ENCODE data around the gene RIBC1.
A peak's percentile ranks its signal among the peaks of the same experiment; 100 is the strongest.

The RIBC1 gene

DNA sequence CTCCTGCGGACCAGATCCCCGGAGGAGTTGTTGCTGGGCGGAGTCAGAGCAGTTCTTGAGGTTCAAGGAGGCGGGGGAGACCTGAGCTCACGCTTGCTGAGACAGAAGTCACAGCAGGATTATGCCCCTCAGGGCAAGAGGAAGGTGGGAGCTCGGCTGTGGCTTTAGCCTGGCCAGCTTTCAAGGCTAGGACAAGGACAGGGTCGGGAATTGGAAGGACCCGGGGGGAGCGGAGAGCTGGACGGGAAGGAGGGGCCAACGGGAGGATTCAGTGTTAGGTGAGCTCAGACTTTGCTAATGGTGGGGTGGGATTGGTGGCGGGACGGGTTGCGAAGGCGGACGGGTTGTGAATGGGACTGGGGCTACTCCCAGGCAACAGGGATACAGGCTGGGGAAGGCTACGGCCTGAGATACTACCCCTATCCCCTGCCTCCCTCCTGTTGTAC, at the start of gene RIBC1:
RIBC1 (plus strand) TSS at position 13 of the 446 bp plus-strand sequence. CDS start 3,404 bp downstream, outside the sequence.
- Histone ChIP-seq H3K4me1 (ENCODE audit: control insufficient read depth in 1 of 2, insufficient read depth in 2 of 2, low read length in 2 of 2) (peaks cover 0 to 14% of the 10 kb centered on the region in 2 donors), H3K27me3 (ENCODE audit: low read depth, low read length) (no peaks in the 10 kb centered on the region), H3K27ac (ENCODE audit: low read length) (peak within 1 kb of the TSS; percentile 83), H3K4me3 (ENCODE audit: low read depth in 1 of 2, low read length in 2 of 2) (peak within 1 kb of the TSS; percentile 63 to 64), H3K36me3 (ENCODE audit: control insufficient read depth in 1 of 2, insufficient read depth in 2 of 2, low read length in 2 of 2) (no peaks in the 10 kb centered on the region), H3K9me3 (ENCODE audit: control insufficient read depth in 1 of 2, low read length in 2 of 2) (no peaks in the 10 kb centered on the region)

DNA sequence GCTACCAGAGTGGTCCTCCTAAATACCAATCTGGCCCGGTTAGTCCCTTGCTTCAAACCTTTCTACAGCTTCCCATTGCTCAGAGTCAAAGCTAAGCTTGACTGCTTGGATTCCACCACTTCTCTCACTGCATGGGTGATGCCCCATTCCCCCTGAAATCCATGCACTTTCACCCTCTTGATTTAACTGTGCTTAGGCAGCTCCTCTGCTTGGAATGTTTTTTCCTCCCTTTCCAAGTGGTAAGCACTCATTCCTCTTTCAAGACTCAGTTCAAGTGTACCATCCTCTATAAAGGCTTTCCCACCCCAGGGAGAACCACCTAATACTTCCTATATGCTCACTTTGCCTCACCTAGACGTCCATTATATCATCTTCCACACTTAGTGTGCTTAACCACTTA, 49.4 kb upstream of the RIBC1 start:
- H3K4me3 ChIP-seq (ENCODE audit: low read depth in 1 of 2, low read length in 2 of 2): no peak overlapping the region
- H3K9me3 ChIP-seq (ENCODE audit: control insufficient read depth in 1 of 2, low read length in 2 of 2): no peaks in the 10 kb centered on the region
- no peaks in the 10 kb centered on the region for H3K27me3 ChIP-seq (ENCODE audit: low read depth, low read length)
- no peaks in the 10 kb centered on the region for H3K4me1 ChIP-seq (ENCODE audit: control insufficient read depth in 1 of 2, insufficient read depth in 2 of 2, low read length in 2 of 2)
- no peak overlapping the region for H3K27ac ChIP-seq (ENCODE audit: low read length)
- peaks cover 0 to under 1% of the 10 kb centered on the region in 2 donors for H3K36me3 ChIP-seq (ENCODE audit: control insufficient read depth in 1 of 2, insufficient read depth in 2 of 2, low read length in 2 of 2)

DNA sequence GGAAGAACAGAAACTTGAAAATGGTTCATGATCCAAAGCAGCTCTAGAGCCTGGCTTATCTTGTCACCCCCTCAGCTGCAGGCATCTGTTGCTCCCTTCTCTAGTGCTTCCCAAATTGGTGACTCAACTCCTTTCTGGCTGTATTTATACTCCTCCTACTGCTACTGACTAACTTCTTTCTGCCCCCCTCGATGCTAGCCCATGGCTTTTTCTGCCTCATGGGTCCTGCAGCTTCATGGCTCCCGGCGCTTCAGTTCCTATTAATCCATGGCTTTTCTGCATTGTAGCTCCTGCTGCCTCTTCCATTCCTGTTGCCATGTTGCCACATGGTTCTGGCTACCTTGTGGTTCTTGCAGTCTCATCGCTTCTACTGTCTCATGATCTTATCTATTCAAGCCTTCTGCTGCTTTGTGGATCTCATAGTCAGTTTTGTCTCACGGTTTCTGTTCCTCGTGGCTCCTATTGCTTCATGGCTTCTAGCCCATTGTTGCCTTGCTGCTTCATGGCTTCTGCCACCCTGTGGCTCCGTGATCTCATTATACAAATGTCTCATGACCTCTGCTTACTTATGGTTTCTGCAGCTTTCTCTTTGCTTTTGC, 48.4 kb upstream of the RIBC1 start:
- H3K36me3 ChIP-seq (ENCODE audit: control insufficient read depth in 1 of 2, insufficient read depth in 2 of 2, low read length in 2 of 2): peaks cover 5 to 7% of the 10 kb centered on the region in 2 donors
- no peaks in the 10 kb centered on the region for H3K27me3 ChIP-seq (ENCODE audit: low read depth, low read length)
- no peak overlapping the region for H3K4me3 ChIP-seq (ENCODE audit: low read depth in 1 of 2, low read length in 2 of 2)
- no peaks in the 10 kb centered on the region for H3K4me1 ChIP-seq (ENCODE audit: control insufficient read depth in 1 of 2, insufficient read depth in 2 of 2, low read length in 2 of 2)
- no peak overlapping the region for H3K27ac ChIP-seq (ENCODE audit: low read length)
- H3K9me3 ChIP-seq (ENCODE audit: control insufficient read depth in 1 of 2, low read length in 2 of 2): no peaks in the 10 kb centered on the region

DNA sequence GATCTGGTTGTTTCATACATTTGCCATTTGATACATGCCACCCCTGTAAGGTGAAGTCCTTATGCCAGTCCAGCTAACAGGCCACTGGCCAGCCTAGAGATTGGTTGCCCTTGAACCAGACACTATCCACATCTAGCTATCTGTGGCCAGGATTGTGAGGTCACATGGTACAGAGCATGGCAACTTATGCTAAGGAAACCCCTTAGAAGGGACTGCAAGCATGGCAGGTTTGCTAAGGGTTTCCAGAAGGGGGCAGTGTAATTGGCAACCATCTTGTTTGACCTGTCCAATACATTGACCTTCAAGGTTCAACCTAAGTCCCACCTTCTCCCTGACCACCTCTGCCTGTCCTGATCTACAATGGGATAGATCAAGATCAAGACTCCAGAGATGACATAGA, 47.8 kb upstream of the RIBC1 start:
- Histone ChIP-seq H3K27me3 (ENCODE audit: low read depth, low read length) (no peaks in the 10 kb centered on the region), H3K27ac (ENCODE audit: low read length) (no peak overlapping the region), H3K4me1 (ENCODE audit: control insufficient read depth in 1 of 2, insufficient read depth in 2 of 2, low read length in 2 of 2) (no peaks in the 10 kb centered on the region), H3K36me3 (ENCODE audit: control insufficient read depth in 1 of 2, insufficient read depth in 2 of 2, low read length in 2 of 2) (peaks cover 10 to 11% of the 10 kb centered on the region in 2 donors), H3K4me3 (ENCODE audit: low read depth in 1 of 2, low read length in 2 of 2) (no peak overlapping the region), H3K9me3 (ENCODE audit: control insufficient read depth in 1 of 2, low read length in 2 of 2) (no peaks in the 10 kb centered on the region)

DNA sequence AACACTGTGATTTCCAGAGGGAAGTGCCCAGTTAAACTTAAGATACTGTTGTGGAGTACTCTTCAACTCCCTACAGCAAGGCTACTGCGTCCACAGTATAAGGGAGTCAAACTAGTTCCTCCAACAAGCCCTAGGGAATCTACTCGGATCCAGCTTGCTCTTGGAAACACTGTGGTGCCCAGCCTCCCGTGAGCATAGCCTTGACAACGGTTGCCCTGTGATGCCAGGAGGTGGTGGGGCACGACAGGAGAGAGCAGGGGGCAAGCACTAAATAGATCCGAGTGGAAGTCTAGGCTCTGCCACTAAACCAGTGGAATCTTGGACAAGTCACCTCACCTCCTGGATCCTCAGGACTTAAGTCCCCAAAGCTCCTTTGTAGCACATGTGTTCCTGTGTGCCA, 45.8 kb upstream of the RIBC1 start:
- Histone ChIP-seq H3K27me3 (ENCODE audit: low read depth, low read length) (no peaks in the 10 kb centered on the region), H3K36me3 (ENCODE audit: control insufficient read depth in 1 of 2, insufficient read depth in 2 of 2, low read length in 2 of 2) (peaks cover 21 to 31% of the 10 kb centered on the region in 2 donors), H3K27ac (ENCODE audit: low read length) (no peak overlapping the region), H3K9me3 (ENCODE audit: control insufficient read depth in 1 of 2, low read length in 2 of 2) (no peaks in the 10 kb centered on the region), H3K4me1 (ENCODE audit: control insufficient read depth in 1 of 2, insufficient read depth in 2 of 2, low read length in 2 of 2) (no peaks in the 10 kb centered on the region), H3K4me3 (ENCODE audit: low read depth in 1 of 2, low read length in 2 of 2) (no peak overlapping the region)

DNA sequence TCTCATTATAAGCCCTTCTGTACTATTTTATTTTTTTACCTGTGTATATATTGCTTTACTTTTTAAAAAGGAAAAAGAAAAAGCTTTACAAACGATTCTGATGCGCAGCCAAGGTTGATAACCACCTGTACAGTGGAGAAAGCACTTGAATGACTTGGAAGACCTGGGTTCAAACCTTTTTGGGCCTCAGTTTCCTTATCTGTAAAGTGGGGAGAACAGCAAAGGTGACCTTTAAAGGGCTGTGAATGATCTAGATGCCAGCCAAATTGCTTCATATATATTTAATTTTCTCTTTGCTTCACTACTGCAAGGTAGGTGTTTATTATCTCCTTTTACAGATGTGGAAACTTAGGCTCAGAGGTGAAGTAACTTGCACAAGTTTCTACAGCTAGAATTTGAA, 45.2 kb upstream of the RIBC1 start:
- H3K36me3 ChIP-seq (ENCODE audit: control insufficient read depth in 1 of 2, insufficient read depth in 2 of 2, low read length in 2 of 2): peaks cover 25 to 36% of the 10 kb centered on the region in 2 donors

DNA sequence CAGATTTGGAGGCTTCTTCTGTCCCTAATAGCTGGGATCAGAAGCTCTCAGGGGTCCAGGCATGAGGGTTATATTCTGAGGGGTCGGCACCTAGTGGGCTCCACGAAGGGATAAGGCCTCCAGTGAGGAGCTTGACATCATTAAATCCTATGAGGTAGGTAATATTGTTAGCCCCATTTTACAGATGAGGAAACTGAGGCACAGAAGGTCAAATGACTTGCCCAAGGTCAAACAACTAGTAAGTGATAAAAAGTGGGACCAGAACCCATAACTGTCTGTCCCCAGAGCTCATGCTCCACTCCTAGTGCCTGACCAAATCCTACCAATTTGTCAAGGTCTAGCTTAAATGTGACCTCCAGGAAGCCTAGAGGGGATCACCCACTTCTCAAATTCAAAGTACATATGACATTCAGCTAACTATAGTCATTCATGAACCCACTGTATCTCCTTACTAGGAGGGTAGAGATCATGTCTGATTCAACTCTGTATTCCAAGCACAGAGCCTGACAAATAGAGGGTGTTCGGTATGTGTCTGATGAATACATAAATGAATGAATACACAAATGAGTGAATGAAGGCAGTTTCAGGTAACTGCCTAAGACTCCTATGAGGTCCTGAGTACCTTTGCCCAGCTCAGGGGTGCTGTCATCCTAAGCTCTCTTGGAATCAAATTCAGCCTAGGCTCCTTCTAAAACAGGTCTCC, 43.5 kb upstream of the RIBC1 start:
- Histone ChIP-seq H3K9me3 (ENCODE audit: control insufficient read depth in 1 of 2, low read length in 2 of 2) (no peaks in the 10 kb centered on the region), H3K36me3 (ENCODE audit: control insufficient read depth in 1 of 2, insufficient read depth in 2 of 2, low read length in 2 of 2) (peaks cover 34 to 50% of the 10 kb centered on the region in 2 donors), H3K4me1 (ENCODE audit: control insufficient read depth in 1 of 2, insufficient read depth in 2 of 2, low read length in 2 of 2) (no peaks in the 10 kb centered on the region), H3K27ac (ENCODE audit: low read length) (no peak overlapping the region), H3K27me3 (ENCODE audit: low read depth, low read length) (no peaks in the 10 kb centered on the region), H3K4me3 (ENCODE audit: low read depth in 1 of 2, low read length in 2 of 2) (no peak overlapping the region)

More for the DNA sequence above, 45.2 kb upstream of the RIBC1 start:
- Histone ChIP-seq H3K9me3 (ENCODE audit: control insufficient read depth in 1 of 2, low read length in 2 of 2) (no peaks in the 10 kb centered on the region), H3K27ac (ENCODE audit: low read length) (no peak overlapping the region), H3K4me3 (ENCODE audit: low read depth in 1 of 2, low read length in 2 of 2) (no peak overlapping the region), H3K4me1 (ENCODE audit: control insufficient read depth in 1 of 2, insufficient read depth in 2 of 2, low read length in 2 of 2) (no peaks in the 10 kb centered on the region), H3K27me3 (ENCODE audit: low read depth, low read length) (no peaks in the 10 kb centered on the region)

DNA sequence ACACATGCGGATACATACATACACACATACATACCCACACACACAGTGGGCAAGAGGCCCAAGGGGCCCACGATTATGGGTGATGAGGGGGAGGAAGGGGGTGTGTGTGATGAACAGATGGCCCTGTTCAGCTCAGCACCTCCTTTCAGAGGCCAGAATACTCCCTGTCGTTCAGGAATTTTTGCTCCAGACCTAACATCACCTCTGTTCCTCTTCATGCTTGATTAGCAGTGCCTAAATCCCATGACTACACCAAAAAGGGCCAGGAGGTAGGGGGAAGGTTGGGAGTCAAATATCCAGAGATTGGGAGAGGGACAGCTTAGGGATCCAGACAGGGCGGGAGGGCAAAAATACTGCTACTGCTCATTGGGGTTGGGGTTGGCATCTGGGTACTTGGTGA, 42.9 kb upstream of the RIBC1 start:
- Histone ChIP-seq H3K4me1 (ENCODE audit: control insufficient read depth in 1 of 2, insufficient read depth in 2 of 2, low read length in 2 of 2) (no peaks in the 10 kb centered on the region), H3K9me3 (ENCODE audit: control insufficient read depth in 1 of 2, low read length in 2 of 2) (no peaks in the 10 kb centered on the region), H3K36me3 (ENCODE audit: control insufficient read depth in 1 of 2, insufficient read depth in 2 of 2, low read length in 2 of 2) (peaks cover 34 to 54% of the 10 kb centered on the region in 2 donors), H3K27me3 (ENCODE audit: low read depth, low read length) (no peaks in the 10 kb centered on the region), H3K27ac (ENCODE audit: low read length) (no peak overlapping the region), H3K4me3 (ENCODE audit: low read depth in 1 of 2, low read length in 2 of 2) (no peak overlapping the region)

DNA sequence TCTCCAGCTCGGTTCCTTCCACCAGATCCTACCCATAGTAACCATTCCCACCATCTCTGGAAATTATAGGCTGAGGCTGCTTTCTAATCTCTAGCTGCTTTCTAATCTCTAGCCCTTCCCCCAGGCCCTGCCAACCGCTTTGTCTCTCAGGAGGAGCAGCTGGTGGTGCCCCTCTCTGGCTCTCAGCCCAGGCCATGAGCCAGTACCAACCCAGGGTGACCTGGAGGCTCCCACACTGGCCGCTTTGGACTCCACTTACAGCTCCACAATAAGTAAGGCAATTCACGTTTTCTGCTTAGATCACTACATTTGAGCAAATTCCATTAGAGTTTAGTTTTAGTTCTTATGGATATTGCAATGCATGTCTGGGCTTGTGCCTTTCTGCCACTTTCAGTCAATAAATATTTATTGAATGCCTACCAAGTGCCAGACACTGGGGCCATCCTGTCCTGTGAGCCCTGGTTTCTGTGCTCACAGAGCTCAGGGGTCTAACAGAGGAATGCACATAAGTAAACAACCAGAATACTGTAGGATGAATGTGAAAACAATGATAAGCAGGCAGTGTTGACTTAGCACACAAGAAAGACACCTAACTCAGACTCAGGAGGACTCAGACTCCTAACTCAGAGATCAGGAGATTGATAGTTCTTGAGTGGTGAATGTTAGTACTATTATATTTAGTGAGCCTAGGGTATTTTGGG, 39.1 kb upstream of the RIBC1 start:
- no peaks in the 10 kb centered on the region for H3K9me3 ChIP-seq (ENCODE audit: control insufficient read depth in 1 of 2, low read length in 2 of 2)
- no peak overlapping the region for H3K4me3 ChIP-seq (ENCODE audit: low read depth in 1 of 2, low read length in 2 of 2)
- H3K27ac ChIP-seq (ENCODE audit: low read length): no peak overlapping the region
- H3K36me3 ChIP-seq (ENCODE audit: control insufficient read depth in 1 of 2, insufficient read depth in 2 of 2, low read length in 2 of 2): peaks cover 34 to 53% of the 10 kb centered on the region in 2 donors
- no peaks in the 10 kb centered on the region for H3K27me3 ChIP-seq (ENCODE audit: low read depth, low read length)
- no peaks in the 10 kb centered on the region for H3K4me1 ChIP-seq (ENCODE audit: control insufficient read depth in 1 of 2, insufficient read depth in 2 of 2, low read length in 2 of 2)

DNA sequence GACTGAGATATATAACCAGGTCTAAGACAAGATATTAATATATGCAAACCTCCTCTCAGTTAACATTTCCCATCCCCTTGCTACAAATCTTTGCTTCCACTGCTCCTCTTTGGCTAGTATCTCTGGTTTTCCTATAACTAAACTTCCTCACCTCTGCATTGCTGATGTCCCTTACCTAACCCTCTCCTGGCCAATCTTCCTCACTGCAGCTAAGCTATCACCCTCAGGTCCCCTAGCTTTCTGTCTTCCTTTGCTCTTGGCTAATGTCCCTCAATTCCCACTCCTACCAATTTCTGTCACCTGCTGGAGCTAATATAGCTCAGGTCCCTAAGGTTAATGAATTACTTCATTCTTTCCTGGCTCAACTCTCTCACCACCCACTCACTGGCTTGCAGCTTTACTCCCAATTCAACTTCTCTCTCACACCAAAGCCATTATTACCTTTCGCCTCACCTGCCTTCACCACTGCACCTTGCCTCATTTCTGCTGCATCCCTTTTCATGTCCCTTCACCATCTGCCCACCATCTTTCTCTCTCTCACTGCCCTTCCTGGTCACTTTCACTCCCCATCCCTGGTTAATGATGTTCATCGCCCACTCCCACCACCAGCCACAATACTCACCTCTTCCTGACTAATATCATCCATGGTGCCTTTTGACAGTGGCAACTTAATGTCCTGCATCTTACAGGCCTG, 26.9 kb upstream of the RIBC1 start:
- peaks cover 23 to 24% of the 10 kb centered on the region in 2 donors for H3K36me3 ChIP-seq (ENCODE audit: control insufficient read depth in 1 of 2, insufficient read depth in 2 of 2, low read length in 2 of 2)
- no peak overlapping the region for H3K27ac ChIP-seq (ENCODE audit: low read length)
- H3K9me3 ChIP-seq (ENCODE audit: control insufficient read depth in 1 of 2, low read length in 2 of 2): no peaks in the 10 kb centered on the region

DNA sequence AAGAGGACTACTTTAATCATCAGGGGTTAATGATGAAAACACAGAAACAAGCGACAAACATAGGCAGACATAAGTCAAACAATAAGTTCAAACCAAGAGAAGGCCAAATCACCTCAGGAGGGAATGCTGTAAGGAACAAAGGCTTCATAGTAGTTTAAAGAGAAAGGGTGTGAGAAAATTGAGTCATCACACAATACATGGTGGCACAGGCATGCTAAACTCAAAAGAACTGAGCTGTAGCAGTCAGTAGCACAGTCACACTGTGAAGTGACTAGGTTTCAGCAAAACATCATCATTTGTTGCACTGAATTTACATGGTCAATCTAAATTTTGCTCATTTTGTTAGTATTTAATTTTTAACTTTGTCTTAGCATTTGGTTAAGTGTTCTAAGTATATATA, 24.5 kb upstream of the RIBC1 start:
- no peaks in the 10 kb centered on the region for H3K27me3 ChIP-seq (ENCODE audit: low read depth, low read length)
- no peaks in the 10 kb centered on the region for H3K9me3 ChIP-seq (ENCODE audit: control insufficient read depth in 1 of 2, low read length in 2 of 2)
- no peak overlapping the region for H3K4me3 ChIP-seq (ENCODE audit: low read depth in 1 of 2, low read length in 2 of 2)
- no peak overlapping the region for H3K27ac ChIP-seq (ENCODE audit: low read length)
- H3K36me3 ChIP-seq (ENCODE audit: control insufficient read depth in 1 of 2, insufficient read depth in 2 of 2, low read length in 2 of 2): peaks cover 31 to 32% of the 10 kb centered on the region in 2 donors
- H3K4me1 ChIP-seq (ENCODE audit: control insufficient read depth in 1 of 2, insufficient read depth in 2 of 2, low read length in 2 of 2): no peaks in the 10 kb centered on the region

More for the DNA sequence above, 26.9 kb upstream of the RIBC1 start:
- Histone ChIP-seq H3K4me1 (ENCODE audit: control insufficient read depth in 1 of 2, insufficient read depth in 2 of 2, low read length in 2 of 2) (no peaks in the 10 kb centered on the region), H3K4me3 (ENCODE audit: low read depth in 1 of 2, low read length in 2 of 2) (no peak overlapping the region), H3K27me3 (ENCODE audit: low read depth, low read length) (no peaks in the 10 kb centered on the region)

Measured in muscle layer of duodenum (tissue), 2 donors.